Endothelial cell (in vitro differentiated cells): ENCODE data around the gene ABCF3. TPM values are rescaled to one million over a fixed set of nuclear protein-coding genes. Genes with fewer than 3 reads are reported as not detected.
"Not testable (repeated sequence)": the region's sequence is repeated elsewhere in the genome, so short reads cannot be mapped to it uniquely, and the experiment has no call there.

Experiments
- DNase-seq: peaks from one replicate; pipeline ENCODE4 v3.0.0; 2021; ENCODE audit warnings: low spot score
- H3K27ac Mint-ChIP-seq: one replicate; pipeline ENCODE4 v1.8.0; 2021; ENCODE audit warnings: mixed read lengths, inconsistent platforms; ENCODE audit not compliant: unreplicated experiment
- H3K27me3 Mint-ChIP-seq: one replicate; pipeline ENCODE4 v1.8.0; 2021; ENCODE audit warnings: mild to moderate bottlenecking, moderate library complexity, mixed read lengths, inconsistent platforms; ENCODE audit not compliant: unreplicated experiment
- H3K36me3 Mint-ChIP-seq: one replicate; pipeline ENCODE4 v1.8.0; 2021; ENCODE audit warnings: mild to moderate bottlenecking, low read depth, mixed read lengths, inconsistent platforms; ENCODE audit not compliant: unreplicated experiment
- H3K4me1 Mint-ChIP-seq: one replicate; pipeline ENCODE4 v1.8.0; 2021; ENCODE audit warnings: mild to moderate bottlenecking, mixed read lengths, inconsistent platforms; ENCODE audit not compliant: unreplicated experiment
- H3K4me3 Mint-ChIP-seq: one replicate; pipeline ENCODE4 v1.8.0; 2021; ENCODE audit warnings: mild to moderate bottlenecking, mixed read lengths, inconsistent platforms; ENCODE audit not compliant: unreplicated experiment
- H3K9me3 Mint-ChIP-seq: one replicate; pipeline ENCODE4 v1.8.0; 2021; ENCODE audit warnings: mixed read lengths, inconsistent platforms; ENCODE audit not compliant: unreplicated experiment
- CTCF ChIP-seq: fragments of 200-600 bp; sonication (generic); IDR thresholded peaks from one replicate; pipeline ENCODE4 v1.5.0; 2021; ENCODE audit warnings: antibody characterized with exemption; ENCODE audit not compliant: unreplicated experiment
- total RNA-seq: library from RNA; stranded (reverse); fragmentation: NEBNext Ultra II Directional; extraction: Animal tissue kit (Norgen Biotek cat#: 25700); gene quantifications from one replicate; pipeline ENCODE4 v1.2.1, GENCODE V29; 2021; ENCODE audit not compliant: unreplicated experiment

The ABCF3 gene
- total RNA-seq, 1 donor from 2014 or later = 68.1 TPM

GRCh38 chr3:184145111-184145524 is 40.9 kb upstream of the ABCF3 start:
- Mint-ChIP-seq H3K36me3 (peaks cover 35% of the 10 kb centered on the region), H3K27me3 (peaks cover 5% of the 10 kb centered on the region), H3K9me3 (no peaks in the 10 kb centered on the region), H3K4me1 (peaks cover 4% of the 10 kb centered on the region), H3K4me3 (no peak overlapping the region), H3K27ac (no peak overlapping the region)
- DNase-seq = peak; percentile 28
- no peak for TF ChIP-seq CTCF

DNA sequence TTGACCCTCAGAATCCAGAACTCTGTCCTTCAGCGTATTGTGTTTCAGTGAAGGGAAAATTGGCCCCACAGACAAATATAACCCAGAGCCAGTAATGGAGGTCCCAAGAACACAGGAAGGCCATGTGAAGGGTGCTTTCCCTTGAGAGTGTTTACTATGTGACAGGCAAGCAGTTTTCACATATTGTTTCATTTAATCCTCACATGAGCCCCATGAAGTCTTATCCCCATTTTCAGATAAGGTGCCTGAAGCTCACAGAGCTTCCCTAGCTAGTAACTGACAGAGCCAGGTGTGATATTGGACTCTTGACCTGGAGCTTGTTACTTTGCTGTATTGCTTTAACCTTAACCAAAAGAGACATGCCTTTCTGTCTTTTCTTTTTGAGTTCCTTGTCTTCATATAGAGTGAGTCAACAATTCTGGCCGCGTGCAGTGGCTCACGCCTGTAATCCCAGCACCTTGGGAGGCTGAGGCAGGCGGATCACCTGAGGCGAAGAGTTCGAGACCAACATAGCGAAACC is 40.2 kb upstream of the ABCF3 start:
- no peak overlapping the region for H3K4me3 Mint-ChIP-seq
- TF ChIP-seq CTCF = no peak
- H3K9me3 Mint-ChIP-seq = no peaks in the 10 kb centered on the region
- H3K4me1 Mint-ChIP-seq = peaks cover 4% of the 10 kb centered on the region
- H3K27me3 Mint-ChIP-seq = peaks cover 2% of the 10 kb centered on the region
- DNase-seq = no peak
- peaks cover 28% of the 10 kb centered on the region for H3K36me3 Mint-ChIP-seq
- no peak overlapping the region for H3K27ac Mint-ChIP-seq

GRCh38 chr3:184148076-184148475 is 37.9 kb upstream of the ABCF3 start:
- Mint-ChIP-seq H3K9me3 (no peaks in the 10 kb centered on the region), H3K4me3 (no peak overlapping the region), H3K4me1 (peaks cover 4% of the 10 kb centered on the region), H3K27me3 (peaks cover 4% of the 10 kb centered on the region), H3K36me3 (peaks cover 6% of the 10 kb centered on the region), H3K27ac (no peak overlapping the region)
- no peak for TF ChIP-seq CTCF
- no peak for DNase-seq

DNA sequence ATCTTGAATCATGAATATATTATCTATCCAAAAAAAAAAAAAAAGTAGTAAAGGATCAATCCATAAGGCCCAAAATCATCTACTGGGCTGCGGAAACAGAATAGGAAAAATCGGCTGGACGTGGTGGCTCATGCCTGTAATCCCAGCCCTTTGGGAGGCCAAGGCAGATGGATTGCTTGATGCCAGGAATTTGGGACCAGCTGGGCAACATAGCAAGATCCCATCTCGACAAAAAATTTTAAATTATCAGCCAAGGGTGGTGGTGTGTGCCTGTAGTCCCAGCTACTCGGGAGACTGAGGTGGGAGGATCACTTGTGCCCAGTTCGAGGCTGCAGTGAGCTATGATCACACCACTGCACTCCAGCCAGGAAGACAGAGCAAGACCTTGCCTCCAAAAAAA is 36.9 kb upstream of the ABCF3 start:
- no peak for TF ChIP-seq CTCF
- no peaks in the 10 kb centered on the region for H3K36me3 Mint-ChIP-seq
- H3K4me1 Mint-ChIP-seq = peaks cover 10% of the 10 kb centered on the region
- peaks cover 4% of the 10 kb centered on the region for H3K27me3 Mint-ChIP-seq
- H3K4me3 Mint-ChIP-seq = no peak overlapping the region
- no peak overlapping the region for H3K27ac Mint-ChIP-seq
- H3K9me3 Mint-ChIP-seq = no peaks in the 10 kb centered on the region
- DNase-seq = no peak

GRCh38 chr3:184149770-184150169 is 36.2 kb upstream of the ABCF3 start:
- H3K4me3 Mint-ChIP-seq, H3K9me3 Mint-ChIP-seq, H3K36me3 Mint-ChIP-seq, DNase-seq, H3K4me1 Mint-ChIP-seq, H3K27me3 Mint-ChIP-seq, H3K27ac Mint-ChIP-seq: not testable (repeated sequence)
